Measurements from ENCODE around the gene DZIP1L.

DNA sequence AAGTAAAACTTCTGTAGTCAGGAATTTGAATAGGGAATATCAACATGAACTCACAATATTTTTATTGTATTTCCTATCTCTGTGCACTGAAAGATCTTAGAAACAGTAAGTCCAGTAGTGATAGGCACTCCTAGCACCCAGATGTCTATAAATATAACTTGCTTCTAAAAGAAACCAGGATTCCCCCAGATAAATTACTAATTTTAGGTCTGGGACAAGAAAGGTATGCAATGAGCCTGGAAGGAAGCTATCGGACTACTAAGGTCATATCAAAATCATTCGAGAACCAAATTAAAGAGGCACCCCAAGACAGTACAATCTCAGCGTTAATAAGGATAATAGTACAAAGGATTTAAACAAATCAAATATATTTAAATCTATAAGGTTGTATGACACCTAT, 58.0 kb downstream of the DZIP1L start:
- TF ChIP-seq, protein P1, sequence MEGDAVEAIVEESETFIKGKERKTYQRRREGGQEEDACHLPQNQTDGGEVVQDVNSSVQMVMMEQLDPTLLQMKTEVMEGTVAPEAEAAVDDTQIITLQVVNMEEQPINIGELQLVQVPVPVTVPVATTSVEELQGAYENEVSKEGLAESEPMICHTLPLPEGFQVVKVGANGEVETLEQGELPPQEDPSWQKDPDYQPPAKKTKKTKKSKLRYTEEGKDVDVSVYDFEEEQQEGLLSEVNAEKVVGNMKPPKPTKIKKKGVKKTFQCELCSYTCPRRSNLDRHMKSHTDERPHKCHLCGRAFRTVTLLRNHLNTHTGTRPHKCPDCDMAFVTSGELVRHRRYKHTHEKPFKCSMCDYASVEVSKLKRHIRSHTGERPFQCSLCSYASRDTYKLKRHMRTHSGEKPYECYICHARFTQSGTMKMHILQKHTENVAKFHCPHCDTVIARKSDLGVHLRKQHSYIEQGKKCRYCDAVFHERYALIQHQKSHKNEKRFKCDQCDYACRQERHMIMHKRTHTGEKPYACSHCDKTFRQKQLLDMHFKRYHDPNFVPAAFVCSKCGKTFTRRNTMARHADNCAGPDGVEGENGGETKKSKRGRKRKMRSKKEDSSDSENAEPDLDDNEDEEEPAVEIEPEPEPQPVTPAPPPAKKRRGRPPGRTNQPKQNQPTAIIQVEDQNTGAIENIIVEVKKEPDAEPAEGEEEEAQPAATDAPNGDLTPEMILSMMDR (IDR thresholded peaks at IDR 0.05; ENCODE audit: borderline replicate concordance, extremely low read depth, low read length, poor library complexity, severe bottlenecking): no peak
- no peak for TF ChIP-seq EZH2 (IDR thresholded peaks at IDR 0.05; ENCODE audit: borderline replicate concordance, low read depth, low read length, severe bottlenecking)

Measured in DND-41 (cell line).